GM21737 (cell line): ENCODE results near the gene ERG28.
"Not testable (repeated sequence)": the region's sequence is repeated elsewhere in the genome, so short reads cannot be mapped to it uniquely, and the experiment has no call there.

Source experiments
- ATAC-seq: cut with Tn5 transposase; IDR thresholded peaks from one replicate; pipeline ENCODE4 v1.9.1; 2021; ENCODE audit warnings: mild to moderate bottlenecking, moderate library complexity; ENCODE audit not compliant: unreplicated experiment

ERG28 gene

GRCh38 chr14:75626863-75627262 is 33.8 kb downstream of the ERG28 start:
- ATAC-seq = no peak

- no peak for ATAC-seq
Measured at GRCh38 chr14:75626396-75626795, 34.3 kb downstream of the ERG28 start.

GRCh38 chr14:75625034-75625433 is 35.6 kb downstream of the ERG28 start:
- no peak for ATAC-seq

GRCh38 chr14:75619548-75619947 is 41.1 kb downstream of the ERG28 start:
- ATAC-seq = no peak

GRCh38 chr14:75615200-75615599 is 45.5 kb downstream of the ERG28 start:
- no peak for ATAC-seq

GRCh38 chr14:75614179-75614578 is 46.5 kb downstream of the ERG28 start:
- no peak for ATAC-seq

- no peak for ATAC-seq
Measured at GRCh38 chr14:75612157-75612556, 48.5 kb downstream of the ERG28 start.

- ATAC-seq = no peak
Measured at GRCh38 chr14:75610834-75611233, 49.8 kb downstream of the ERG28 start.

GRCh38 chr14:75609606-75610475 is 50.8 kb downstream of the ERG28 start:
- ATAC-seq = no peak

GRCh38 chr14:75609116-75609515 is 51.6 kb downstream of the ERG28 start:
- no peak for ATAC-seq

- no peak for ATAC-seq
Measured at GRCh38 chr14:75607842-75608640, 52.6 kb downstream of the ERG28 start.

- ATAC-seq = no peak
Measured at GRCh38 chr14:75607044-75607443, 53.6 kb downstream of the ERG28 start.

- no peak for ATAC-seq
Measured at GRCh38 chr14:75605916-75606315, 54.8 kb downstream of the ERG28 start.

GRCh38 chr14:75604979-75605851 is 55.5 kb downstream of the ERG28 start:
- no peak for ATAC-seq

- no peak for ATAC-seq
Measured at GRCh38 chr14:75602503-75602902, 58.2 kb downstream of the ERG28 start.

GRCh38 chr14:75601061-75601460 is 59.6 kb downstream of the ERG28 start:
- ATAC-seq = not testable (repeated sequence)

GRCh38 chr14:75600100-75600499 is 60.6 kb downstream of the ERG28 start:
- not testable (repeated sequence) for ATAC-seq
